Panc1 (cell line): Measurements from ENCODE around the gene ZNF407. TPM values are rescaled to one million over a fixed set of nuclear protein-coding genes. Genes with fewer than 3 reads are reported as not detected.

Experiments used
- ATAC-seq: fragments of 200-7000 bp; cut with Tn5 transposase; 2 replicates; pipeline ENCODE4 v1.9.1; 2020; ENCODE audit warnings: mild to moderate bottlenecking, moderate library complexity
- BruUV-seq: library from RNA; stranded (reverse); fragments of 400-500 nt; replicated peaks from 2 replicates; lab custom pipeline; 2021; lab: Mats Ljungman, UMichigan
- CTCF ChIA-PET: fragments of 300-600 bp; sonication (Branson Sonifier 250); formaldehyde crosslinking; loops from one replicate; lab custom pipeline; 2022; ENCODE audit warnings: antibody characterized with exemption; lab: Charles Lee
- POLR2A ChIA-PET: fragments of 300-600 bp; sonication (Branson Sonifier 250); formaldehyde crosslinking; loops from one replicate; lab custom pipeline; 2022; ENCODE audit warnings: antibody characterized with exemption; lab: Charles Lee
- DNase-seq: peaks from one replicate; pipeline ENCODE4 v3.0.0-alpha.2; 2010; ENCODE audit warnings: low read depth, low spot score
- H3K27ac ChIP-seq: 2 replicates; pipeline ENCODE4 v1.5.1; 2011; ENCODE audit warnings: mild to moderate bottlenecking, low read length, inconsistent platforms
- H3K27me3 ChIP-seq: fragments of 200-500 bp; sonication (Bioruptor generic); 2 replicates; pipeline ENCODE4 v1.6.0; 2014; ENCODE audit warnings: low read length, inconsistent platforms; ENCODE audit not compliant: control insufficient read depth, insufficient read depth
- H3K36me3 ChIP-seq: fragments of 200-500 bp; sonication (Bioruptor generic); 2 replicates; pipeline ENCODE4 v1.5.1; 2014; ENCODE audit warnings: inconsistent platforms, mild to moderate bottlenecking, low read length, moderate library complexity; ENCODE audit not compliant: control insufficient read depth, insufficient read depth
- H3K4me1 ChIP-seq: 2 replicates; pipeline ENCODE4 v1.5.1; 2011; ENCODE audit warnings: inconsistent platforms, mild to moderate bottlenecking, low read length, moderate library complexity; ENCODE audit not compliant: control insufficient read depth, insufficient read depth
- H3K4me3 ChIP-seq, 2 experiments: 2 replicates each; pipeline ENCODE4 v1.5.1; 2011 to 2012; ENCODE audit warnings: low read depth in 2 of 2, low read length in 2 of 2, mild to moderate bottlenecking in 2 of 2, inconsistent platforms in 1 of 2, moderate library complexity in 1 of 2
- H3K9me3 ChIP-seq: fragments of 200-500 bp; sonication (Bioruptor generic); 2 replicates; pipeline ENCODE4 v1.5.1; 2014; ENCODE audit warnings: low read depth, mild to moderate bottlenecking, inconsistent platforms, low read length, moderate library complexity; ENCODE audit not compliant: control insufficient read depth, insufficient read depth
- POLR2AphosphoS5 ChIP-seq: IDR thresholded peaks from 2 replicates; pipeline ENCODE4 v1.6.1; 2012; ENCODE audit warnings: mild to moderate bottlenecking, low read depth, low read length, moderate library complexity
- REST ChIP-seq, 2 experiments: IDR thresholded peaks; 2 replicates each; pipeline ENCODE4 v1.6.1; 2011 to 2012; ENCODE audit warnings: low read depth in 2 of 2, control low read depth in 1 of 2, low read length in 1 of 2, mild to moderate bottlenecking in 1 of 2, moderate library complexity in 1 of 2; ENCODE audit not compliant: insufficient read depth in 1 of 2
- SIN3A ChIP-seq: IDR thresholded peaks from 2 replicates; pipeline ENCODE4 v1.6.1; 2012; ENCODE audit warnings: low read depth, mild to moderate bottlenecking, low read length, moderate library complexity, borderline replicate concordance; ENCODE audit not compliant: insufficient read depth
- TCF7L2 ChIP-seq: IDR thresholded peaks from 2 replicates; pipeline ENCODE4 v1.6.1; 2011; ENCODE audit warnings: mild to moderate bottlenecking, low read depth, low read length, inconsistent platforms
- in situ Hi-C: cut with HindIII; loops from 2 replicates; pipeline ENCODE4 v1.10.0; 2016; ENCODE audit warnings: low sequenced_read_pairs, low pct_unique_long_range_greater_than_20kb
- intact Hi-C: fragments of 100-400 bp; cut with micrococcal nuclease; formaldehyde crosslinking; loops from one replicate; pipeline ENCODE4 v1.10.0; 2022; ENCODE audit not compliant: unreplicated experiment
- total RNA-seq: library from RNA; stranded (reverse); gene quantifications from one replicate; pipeline ENCODE4 v1.2.1, GENCODE V29; 2021; ENCODE audit not compliant: unreplicated experiment
- TF ChIP-seq, protein P1 (sequence below): fragments of 450-650 bp; IDR thresholded peaks from 2 replicates; pipeline ENCODE4 v1.5.1; 2017; ENCODE audit warnings: mild to moderate bottlenecking

The ZNF407 gene
- total RNA-seq, 1 experiment from 2014 or later: 16.8 TPM

- DNase-seq (no peak), ATAC-seq (no peak)
- Histone ChIP-seq H3K4me3 (no peak overlapping the region), H3K27me3 (no peaks in the 10 kb centered on the region), H3K4me1 (no peaks in the 10 kb centered on the region; the same call in 1 of the 2 replicates), H3K9me3 (no peaks in the 10 kb centered on the region), H3K36me3 (no peaks in the 10 kb centered on the region), H3K27ac (no peak overlapping the region)
- ChIA-PET POLR2A (no interaction called here), CTCF (no interaction called here)
- intact Hi-C loops: no loop called here
- in situ Hi-C loops: no loop called here
- TF ChIP-seq TCF7L2 (no peak), SIN3A (no peak), REST (IDR thresholded peaks at IDR 0.05; ENCODE audit: insufficient read depth in 1 of 2, low read depth in 2 of 2, low read length in 1 of 2) (no peak), POLR2AphosphoS5 (no peak)
- TF ChIP-seq, protein P1, sequence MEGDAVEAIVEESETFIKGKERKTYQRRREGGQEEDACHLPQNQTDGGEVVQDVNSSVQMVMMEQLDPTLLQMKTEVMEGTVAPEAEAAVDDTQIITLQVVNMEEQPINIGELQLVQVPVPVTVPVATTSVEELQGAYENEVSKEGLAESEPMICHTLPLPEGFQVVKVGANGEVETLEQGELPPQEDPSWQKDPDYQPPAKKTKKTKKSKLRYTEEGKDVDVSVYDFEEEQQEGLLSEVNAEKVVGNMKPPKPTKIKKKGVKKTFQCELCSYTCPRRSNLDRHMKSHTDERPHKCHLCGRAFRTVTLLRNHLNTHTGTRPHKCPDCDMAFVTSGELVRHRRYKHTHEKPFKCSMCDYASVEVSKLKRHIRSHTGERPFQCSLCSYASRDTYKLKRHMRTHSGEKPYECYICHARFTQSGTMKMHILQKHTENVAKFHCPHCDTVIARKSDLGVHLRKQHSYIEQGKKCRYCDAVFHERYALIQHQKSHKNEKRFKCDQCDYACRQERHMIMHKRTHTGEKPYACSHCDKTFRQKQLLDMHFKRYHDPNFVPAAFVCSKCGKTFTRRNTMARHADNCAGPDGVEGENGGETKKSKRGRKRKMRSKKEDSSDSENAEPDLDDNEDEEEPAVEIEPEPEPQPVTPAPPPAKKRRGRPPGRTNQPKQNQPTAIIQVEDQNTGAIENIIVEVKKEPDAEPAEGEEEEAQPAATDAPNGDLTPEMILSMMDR: no peak
- BruUV-seq: no TSS peak
Observed at GRCh38 chr18:75111760-75112159, 514.1 kb downstream of the ZNF407 start.

GRCh38 chr18:75112186-75113096, 514.8 kb downstream of the ZNF407 start:
- Histone ChIP-seq H3K4me1 (no peaks in the 10 kb centered on the region; the same call in 1 of the 2 replicates), H3K27ac (no peak overlapping the region), H3K36me3 (no peaks in the 10 kb centered on the region), H3K4me3 (no peak overlapping the region), H3K27me3 (no peaks in the 10 kb centered on the region), H3K9me3 (no peaks in the 10 kb centered on the region)
- ATAC-seq (no peak), DNase-seq (no peak)
- no peak for TF ChIP-seq REST (IDR thresholded peaks at IDR 0.05; ENCODE audit: insufficient read depth in 1 of 2, low read depth in 2 of 2, low read length in 1 of 2)
- TF ChIP-seq SIN3A: no peak
- TF ChIP-seq, protein P1: no peak
- no peak for TF ChIP-seq POLR2AphosphoS5
- TF ChIP-seq TCF7L2: no peak
- ChIA-PET POLR2A (no interaction called here), CTCF (no interaction called here)
- intact Hi-C loops (no loop called here), in situ Hi-C loops (no loop called here)
- BruUV-seq: no TSS peak
